Stimulated activated CD4-positive, alpha-beta T cell treated with anti-CD3 and anti-CD28 coated beads, Interleukin-4, amount 100 ng/mL, for 4 hours (primary cell): ENCODE measurements around the gene HDGFL2.

ENCODE experiments used
- DNase-seq, 2 experiments: peaks; one replicate each; pipeline ENCODE4 v3.0.0-alpha.2; 2020

HDGFL2 gene

GRCh38 chr19:4445963-4446703 is 26.0 kb upstream of the HDGFL2 start:
- no peak for DNase-seq

GRCh38 chr19:4446704-4447200 is 25.3 kb upstream of the HDGFL2 start:
- DNase-seq: no peak

- no peak for DNase-seq
These were observed 24.6 kb upstream of the HDGFL2 start for GRCh38 chr19:4447327-4448146.

- no peak for DNase-seq
These were observed 23.7 kb upstream of the HDGFL2 start for GRCh38 chr19:4448147-4448985.

GRCh38 chr19:4449022-4449638 is 23.0 kb upstream of the HDGFL2 start:
- DNase-seq: no peak

- DNase-seq: no peak
These were observed 22.5 kb upstream of the HDGFL2 start for GRCh38 chr19:4449639-4450028.

- no peak for DNase-seq
These were observed 19.7 kb upstream of the HDGFL2 start for GRCh38 chr19:4452230-4452990.

- no peak for DNase-seq
These were observed 18.6 kb upstream of the HDGFL2 start for GRCh38 chr19:4453232-4454179.

- DNase-seq: no peak
These were observed 17.1 kb upstream of the HDGFL2 start for GRCh38 chr19:4454747-4455718.

GRCh38 chr19:4455719-4456475 is 16.2 kb upstream of the HDGFL2 start:
- no peak for DNase-seq

GRCh38 chr19:4456476-4456842 is 15.6 kb upstream of the HDGFL2 start:
- DNase-seq: no peak

GRCh38 chr19:4456843-4457653 is 15.0 kb upstream of the HDGFL2 start:
- peak; percentile 46 to 57 for DNase-seq

- peak; percentile 94 to 98 for DNase-seq
These were observed 14.3 kb upstream of the HDGFL2 start, which contains the start of gene UBXN6 for GRCh38 chr19:4457654-4458395. UBXN6 (minus strand) TSS chr19:4457794; CDS start chr19:4457697, 97 bp downstream.

GRCh38 chr19:4464815-4465581 is 7.1 kb upstream of the HDGFL2 start:
- DNase-seq: no peak

- no peak for DNase-seq
These were observed 4.3 kb upstream of the HDGFL2 start for GRCh38 chr19:4467835-4468234.
